GM12873 (cell line): Measurements from ENCODE around the gene C19orf44.

ENCODE experiments used
- CTCF ChIP-seq: IDR thresholded peaks from 2 replicates; pipeline ENCODE4 v1.5.1; 2012; ENCODE audit warnings: low read depth, mild to moderate bottlenecking, moderate library complexity, low read length, control low read depth; ENCODE audit not compliant: insufficient read depth; ENCODE audit errors: missing control alignments

C19orf44 gene

GRCh38 chr19:16530540-16531379 is 34.6 kb downstream of the C19orf44 start:
- TF ChIP-seq CTCF: no peak

- TF ChIP-seq CTCF: no peak
Observed at GRCh38 chr19:16531380-16531669, 35.1 kb downstream of the C19orf44 start.

- TF ChIP-seq CTCF: no peak
Observed at GRCh38 chr19:16532440-16533234, 36.4 kb downstream of the C19orf44 start.

GRCh38 chr19:16535381-16535780 is 39.2 kb downstream of the C19orf44 start:
- no peak for TF ChIP-seq CTCF

GRCh38 chr19:16536130-16536529 is 39.9 kb downstream of the C19orf44 start:
- TF ChIP-seq CTCF: no peak

GRCh38 chr19:16537111-16537510 is 40.9 kb downstream of the C19orf44 start:
- no peak for TF ChIP-seq CTCF

- no peak for TF ChIP-seq CTCF
Observed at GRCh38 chr19:16540948-16541347, 44.8 kb downstream of the C19orf44 start.
